ENCODE results near the gene ARL8A. TPM values are rescaled to one million over a fixed set of nuclear protein-coding genes. Genes with fewer than 3 reads are reported as not detected.

Gene ARL8A
- total RNA-seq, 1 donor from 2014 or later, result 25.5 TPM

DNA sequence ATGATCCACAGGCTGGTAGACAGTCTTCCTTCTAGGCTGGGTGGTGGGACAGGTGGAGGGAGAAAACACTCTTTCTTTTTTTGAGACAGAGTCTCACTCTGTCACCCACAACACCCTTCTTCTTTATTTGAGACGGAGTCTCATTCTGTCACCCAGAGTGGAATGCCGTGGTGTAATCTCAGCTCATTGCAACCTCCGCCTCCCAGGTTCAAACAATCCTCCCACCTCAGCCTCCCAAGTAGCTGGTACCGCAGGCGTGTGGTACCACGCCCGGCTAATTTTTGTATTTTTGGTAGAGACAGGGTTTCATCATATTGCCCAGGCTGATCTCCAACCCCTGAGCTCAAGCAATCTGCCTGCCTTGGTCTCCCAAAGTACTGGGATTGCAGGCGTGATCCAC is 18.9 kb downstream of the ARL8A start:
- intact Hi-C loops (cut with DNase I), result no loop called here
- Histone ChIP-seq H3K36me3 (no peaks in the 10 kb centered on the region), H3K27me3 (no peaks in the 10 kb centered on the region), H3K4me1 (peaks cover 26% of the 10 kb centered on the region), H3K9me3 (no peaks in the 10 kb centered on the region), H3K27ac (no peak overlapping the region), H3K4me3 (no peak overlapping the region)
- DNase-seq (ENCODE audit: extremely low spot score in 2 of 2), result no peak
- no peak for TF ChIP-seq POLR2A (IDR thresholded peaks at IDR 0.05)
- TF ChIP-seq, protein P1, sequence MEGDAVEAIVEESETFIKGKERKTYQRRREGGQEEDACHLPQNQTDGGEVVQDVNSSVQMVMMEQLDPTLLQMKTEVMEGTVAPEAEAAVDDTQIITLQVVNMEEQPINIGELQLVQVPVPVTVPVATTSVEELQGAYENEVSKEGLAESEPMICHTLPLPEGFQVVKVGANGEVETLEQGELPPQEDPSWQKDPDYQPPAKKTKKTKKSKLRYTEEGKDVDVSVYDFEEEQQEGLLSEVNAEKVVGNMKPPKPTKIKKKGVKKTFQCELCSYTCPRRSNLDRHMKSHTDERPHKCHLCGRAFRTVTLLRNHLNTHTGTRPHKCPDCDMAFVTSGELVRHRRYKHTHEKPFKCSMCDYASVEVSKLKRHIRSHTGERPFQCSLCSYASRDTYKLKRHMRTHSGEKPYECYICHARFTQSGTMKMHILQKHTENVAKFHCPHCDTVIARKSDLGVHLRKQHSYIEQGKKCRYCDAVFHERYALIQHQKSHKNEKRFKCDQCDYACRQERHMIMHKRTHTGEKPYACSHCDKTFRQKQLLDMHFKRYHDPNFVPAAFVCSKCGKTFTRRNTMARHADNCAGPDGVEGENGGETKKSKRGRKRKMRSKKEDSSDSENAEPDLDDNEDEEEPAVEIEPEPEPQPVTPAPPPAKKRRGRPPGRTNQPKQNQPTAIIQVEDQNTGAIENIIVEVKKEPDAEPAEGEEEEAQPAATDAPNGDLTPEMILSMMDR (IDR thresholded peaks at IDR 0.05), result no peak
- TF ChIP-seq POLR2AphosphoS5 (IDR thresholded peaks at IDR 0.05; ENCODE audit: insufficient read depth in 1 of 2, low read depth in 1 of 2), result no peak

DNA sequence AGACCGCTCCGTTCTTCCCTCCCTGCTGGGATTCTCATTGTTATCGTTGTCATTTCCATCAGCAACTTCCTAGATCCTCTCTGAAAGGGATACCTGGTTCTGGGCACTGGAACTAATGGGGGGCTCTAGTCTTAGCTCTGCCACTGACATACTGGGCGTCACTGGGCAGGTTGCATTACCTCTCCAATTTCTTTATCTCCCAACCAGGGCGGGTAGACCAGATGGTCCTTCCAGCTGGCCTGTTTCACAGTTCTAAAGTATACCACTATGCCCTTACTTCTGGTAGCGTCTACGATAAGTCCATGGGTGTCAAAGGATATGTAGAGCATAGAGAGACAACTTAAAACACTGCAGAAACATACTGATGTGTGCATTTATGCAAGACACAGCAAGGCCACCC is 20.4 kb downstream of the ARL8A start:
- Histone ChIP-seq H3K4me1 (peaks cover 11% of the 10 kb centered on the region), H3K27me3 (no peaks in the 10 kb centered on the region), H3K4me3 (no peak overlapping the region), H3K9me3 (no peaks in the 10 kb centered on the region), H3K27ac (no peak overlapping the region), H3K36me3 (no peaks in the 10 kb centered on the region)
- intact Hi-C loops (cut with DNase I), result no loop called here
- no peak for TF ChIP-seq POLR2A (IDR thresholded peaks at IDR 0.05)
- TF ChIP-seq, protein P1 (IDR thresholded peaks at IDR 0.05), result no peak
- TF ChIP-seq POLR2AphosphoS5 (IDR thresholded peaks at IDR 0.05; ENCODE audit: insufficient read depth in 1 of 2, low read depth in 1 of 2), result no peak
- no peak for DNase-seq (ENCODE audit: extremely low spot score in 2 of 2)

DNA sequence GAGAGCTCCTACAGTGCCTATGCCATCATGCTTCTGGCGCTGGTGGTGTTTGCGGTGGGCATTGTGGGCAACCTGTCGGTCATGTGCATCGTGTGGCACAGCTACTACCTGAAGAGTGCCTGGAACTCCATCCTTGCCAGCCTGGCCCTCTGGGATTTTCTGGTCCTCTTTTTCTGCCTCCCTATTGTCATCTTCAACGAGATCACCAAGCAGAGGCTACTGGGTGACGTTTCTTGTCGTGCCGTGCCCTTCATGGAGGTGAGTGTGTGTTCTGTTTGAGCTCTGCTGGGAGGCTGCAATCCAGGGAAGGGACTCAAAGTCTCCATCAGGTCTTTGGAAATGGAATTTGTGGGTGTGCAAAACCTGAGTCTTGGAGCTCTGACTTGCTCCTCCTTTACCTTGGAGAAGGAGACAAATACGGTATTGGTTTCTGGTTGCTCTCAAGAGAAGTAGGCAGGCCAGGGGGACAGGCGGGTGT is 21.2 kb downstream of the ARL8A start:
- DNase-seq (ENCODE audit: extremely low spot score in 2 of 2), result no peak
- intact Hi-C loops (cut with DNase I), result no loop called here
- no peaks in the 10 kb centered on the region for H3K27me3 ChIP-seq
- TF ChIP-seq POLR2A (IDR thresholded peaks at IDR 0.05) (no peak), POLR2AphosphoS5 (IDR thresholded peaks at IDR 0.05; ENCODE audit: insufficient read depth in 1 of 2, low read depth in 1 of 2) (no peak)
- TF ChIP-seq, protein P1 (IDR thresholded peaks at IDR 0.05), result no peak
- no peak overlapping the region for H3K27ac ChIP-seq
- H3K9me3 ChIP-seq, result no peaks in the 10 kb centered on the region
- peaks cover 4% of the 10 kb centered on the region for H3K4me1 ChIP-seq
- no peak overlapping the region for H3K4me3 ChIP-seq
- no peaks in the 10 kb centered on the region for H3K36me3 ChIP-seq

DNA sequence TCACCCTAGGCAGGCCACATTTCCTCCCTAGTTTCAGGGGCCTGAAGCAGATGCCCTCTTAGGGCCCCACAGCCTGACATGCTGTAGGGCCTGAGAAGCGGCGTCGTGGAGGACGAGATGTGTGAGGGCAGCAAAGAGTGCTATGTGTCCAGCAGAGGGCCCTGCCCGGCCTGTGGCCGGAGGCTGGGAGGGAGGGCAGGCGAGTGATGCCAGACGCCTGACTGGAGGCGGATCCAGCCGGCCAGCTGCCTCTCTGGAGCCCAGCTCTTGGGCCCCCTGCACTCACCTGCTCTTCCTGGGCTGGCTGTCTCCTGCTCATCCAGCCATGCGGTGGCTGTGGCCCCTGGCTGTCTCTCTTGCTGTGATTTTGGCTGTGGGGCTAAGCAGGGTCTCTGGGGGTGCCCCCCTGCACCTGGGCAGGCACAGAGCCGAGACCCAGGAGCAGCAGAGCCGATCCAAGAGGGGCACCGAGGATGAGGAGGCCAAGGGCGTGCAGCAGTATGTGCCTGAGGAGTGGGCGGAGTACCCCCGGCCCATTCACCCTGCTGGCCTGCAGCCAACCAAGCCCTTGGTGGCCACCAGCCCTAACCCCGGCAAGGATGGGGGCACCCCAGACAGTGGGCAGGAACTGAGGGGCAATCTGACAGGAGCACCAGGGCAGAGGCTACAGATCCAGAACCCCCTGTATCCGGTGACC is 21.8 kb downstream of the ARL8A start, which contains the start of gene GPR37L1:
Gene GPR37L1, plus strand, starts transcription at position 279 of the 697 bp plus-strand sequence. Its CDS starts 47 bp downstream, at position 326.
- intact Hi-C loops (cut with DNase I), result no loop called here
- Histone ChIP-seq H3K36me3 (no peaks in the 10 kb centered on the region), H3K27me3 (no peaks in the 10 kb centered on the region), H3K9me3 (no peaks in the 10 kb centered on the region), H3K27ac (no peak within 1 kb of the TSS), H3K4me1 (no peaks in the 10 kb centered on the region), H3K4me3 (no peak within 1 kb of the TSS)
- TF ChIP-seq, protein P1 (IDR thresholded peaks at IDR 0.05), result peak in 1 of 3 experiments; percentile 39
- no peak for TF ChIP-seq POLR2A (IDR thresholded peaks at IDR 0.05)
- no peak for DNase-seq (ENCODE audit: extremely low spot score in 2 of 2)

DNA sequence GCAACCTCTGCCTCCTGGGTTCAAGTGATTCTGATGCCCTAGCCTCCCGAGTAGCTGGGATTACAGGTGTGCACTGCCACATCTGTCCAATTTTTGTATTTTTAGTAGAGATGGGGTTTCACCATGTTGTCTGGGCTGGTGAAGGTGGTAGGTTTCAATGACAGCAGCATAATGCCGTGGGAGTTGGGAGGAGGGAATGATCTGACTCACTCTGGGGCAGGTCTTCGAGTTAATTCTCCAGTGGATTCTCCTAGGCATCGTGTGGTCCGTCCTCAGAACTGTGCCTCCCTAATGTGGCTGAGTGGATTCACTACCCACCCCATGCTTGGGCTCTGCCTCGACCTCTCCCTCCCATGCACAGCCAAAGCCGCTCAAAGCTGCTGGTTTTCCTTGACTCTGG is 23.5 kb downstream of the ARL8A start:
- no peak for TF ChIP-seq POLR2A (IDR thresholded peaks at IDR 0.05)
- no peak for TF ChIP-seq POLR2AphosphoS5 (IDR thresholded peaks at IDR 0.05; ENCODE audit: insufficient read depth in 1 of 2, low read depth in 1 of 2)
- TF ChIP-seq, protein P1 (IDR thresholded peaks at IDR 0.05), result no peak
- Histone ChIP-seq H3K9me3 (no peaks in the 10 kb centered on the region), H3K4me1 (no peaks in the 10 kb centered on the region), H3K36me3 (no peaks in the 10 kb centered on the region), H3K4me3 (no peak overlapping the region), H3K27ac (no peak overlapping the region), H3K27me3 (no peaks in the 10 kb centered on the region)
- DNase-seq (ENCODE audit: extremely low spot score in 2 of 2), result no peak
- intact Hi-C loops (cut with DNase I), result no loop called here

Measured in vagina (tissue), 2 donors.